Measurements from ENCODE around the gene SRRM2. TPM values are rescaled to one million over a fixed set of nuclear protein-coding genes. Genes with fewer than 3 reads are reported as not detected.
A peak's percentile ranks its signal among the peaks of the same experiment; 100 is the strongest.

Gene SRRM2
- 100 to 1,000 TPM; 317 to 886 TPM for polyA plus RNA-seq

GRCh38 chr16:2752035-2752849 lies at the start of gene SRRM2:
TSS of gene SRRM2 (plus strand) at chr16:2752638. CDS start at chr16:2756365, 3,727 bp downstream.
- Histone ChIP-seq H3K27ac (ENCODE audit: low read depth in 2 of 2, low read length in 1 of 2) (peak within 1 kb of the TSS; percentile 100), H3K4me1 (ENCODE audit: control insufficient read depth in 2 of 2, insufficient read depth in 2 of 2, low read length in 1 of 2) (peaks cover 0 to 6% of the 10 kb centered on the region in 2 donors), H3K9me3 (ENCODE audit: control insufficient read depth in 2 of 2, insufficient read depth in 1 of 2, low read depth in 1 of 2, low read length in 1 of 2) (peaks cover 0 to 2% of the 10 kb centered on the region in 2 donors), H3K27me3 (ENCODE audit: control insufficient read depth in 1 of 2, insufficient read depth in 2 of 2, low read length in 2 of 2) (no peaks in the 10 kb centered on the region), H3K4me3 (ENCODE audit: low read depth in 1 of 2, low read length in 2 of 2) (peak within 1 kb of the TSS; percentile 85 to 86), H3K36me3 (ENCODE audit: control insufficient read depth in 2 of 2, insufficient read depth in 2 of 2, low read length in 1 of 2) (peaks cover 3 to 7% of the 10 kb centered on the region in 2 donors)
- 1 to 2% methylated on average over 74 to 99 of the region's 99 CpGs for WGBS, 2 donors

GRCh38 chr16:2702871-2703745 lies 49.3 kb upstream of the SRRM2 start:
- Histone ChIP-seq H3K4me3 (ENCODE audit: low read depth in 1 of 2, low read length in 2 of 2) (no peak overlapping the region), H3K36me3 (ENCODE audit: control insufficient read depth in 2 of 2, insufficient read depth in 2 of 2, low read length in 1 of 2) (peaks cover 2 to 70% of the 10 kb centered on the region in 2 donors), H3K27me3 (ENCODE audit: control insufficient read depth in 1 of 2, insufficient read depth in 2 of 2, low read length in 2 of 2) (no peaks in the 10 kb centered on the region), H3K4me1 (ENCODE audit: control insufficient read depth in 2 of 2, insufficient read depth in 2 of 2, low read length in 1 of 2) (no peaks in the 10 kb centered on the region), H3K27ac (ENCODE audit: low read depth in 2 of 2, low read length in 1 of 2) (no peak overlapping the region), H3K9me3 (ENCODE audit: control insufficient read depth in 2 of 2, insufficient read depth in 1 of 2, low read depth in 1 of 2, low read length in 1 of 2) (no peaks in the 10 kb centered on the region)
- WGBS, 2 donors: 88% methylated on average over 27 to 28 of the region's 28 CpGs

GRCh38 chr16:2704166-2704982 lies 48.1 kb upstream of the SRRM2 start:
- peaks cover 0 to 66% of the 10 kb centered on the region in 2 donors for H3K36me3 ChIP-seq (ENCODE audit: control insufficient read depth in 2 of 2, insufficient read depth in 2 of 2, low read length in 1 of 2)

DNA sequence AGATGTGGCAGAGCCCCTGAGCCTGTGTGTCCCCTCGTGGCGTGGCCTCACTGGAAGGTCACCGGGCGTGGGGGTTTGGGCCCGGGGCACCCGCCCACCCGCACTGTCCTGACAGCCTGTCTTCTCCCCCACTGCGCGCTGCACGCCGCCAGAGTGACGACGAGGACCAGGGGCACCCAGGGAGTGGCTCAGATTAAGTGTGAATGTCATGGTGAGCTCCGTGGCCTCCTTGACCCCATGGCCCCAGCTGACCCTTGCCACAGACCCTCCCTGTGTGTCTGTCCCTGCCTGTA lies 47.5 kb upstream of the SRRM2 start:
- Histone ChIP-seq H3K4me1 (ENCODE audit: control insufficient read depth in 2 of 2, insufficient read depth in 2 of 2, low read length in 1 of 2) (no peaks in the 10 kb centered on the region), H3K4me3 (ENCODE audit: low read depth in 1 of 2, low read length in 2 of 2) (no peak overlapping the region), H3K9me3 (ENCODE audit: control insufficient read depth in 2 of 2, insufficient read depth in 1 of 2, low read depth in 1 of 2, low read length in 1 of 2) (no peaks in the 10 kb centered on the region), H3K27me3 (ENCODE audit: control insufficient read depth in 1 of 2, insufficient read depth in 2 of 2, low read length in 2 of 2) (no peaks in the 10 kb centered on the region), H3K36me3 (ENCODE audit: control insufficient read depth in 2 of 2, insufficient read depth in 2 of 2, low read length in 1 of 2) (peaks cover 0 to 65% of the 10 kb centered on the region in 2 donors), H3K27ac (ENCODE audit: low read depth in 2 of 2, low read length in 1 of 2) (no peak overlapping the region)
- 92% methylated on average over 14 of the region's 14 CpGs for WGBS, 2 donors

More at GRCh38 chr16:2704166-2704982, 48.1 kb upstream of the SRRM2 start:
- H3K4me1 ChIP-seq (ENCODE audit: control insufficient read depth in 2 of 2, insufficient read depth in 2 of 2, low read length in 1 of 2): no peaks in the 10 kb centered on the region
- no peaks in the 10 kb centered on the region for H3K27me3 ChIP-seq (ENCODE audit: control insufficient read depth in 1 of 2, insufficient read depth in 2 of 2, low read length in 2 of 2)
- no peak overlapping the region for H3K4me3 ChIP-seq (ENCODE audit: low read depth in 1 of 2, low read length in 2 of 2)
- no peak overlapping the region for H3K27ac ChIP-seq (ENCODE audit: low read depth in 2 of 2, low read length in 1 of 2)
- no peaks in the 10 kb centered on the region for H3K9me3 ChIP-seq (ENCODE audit: control insufficient read depth in 2 of 2, insufficient read depth in 1 of 2, low read depth in 1 of 2, low read length in 1 of 2)
- WGBS, 2 donors: 92 to 94% methylated on average over 33 of the region's 33 CpGs

DNA sequence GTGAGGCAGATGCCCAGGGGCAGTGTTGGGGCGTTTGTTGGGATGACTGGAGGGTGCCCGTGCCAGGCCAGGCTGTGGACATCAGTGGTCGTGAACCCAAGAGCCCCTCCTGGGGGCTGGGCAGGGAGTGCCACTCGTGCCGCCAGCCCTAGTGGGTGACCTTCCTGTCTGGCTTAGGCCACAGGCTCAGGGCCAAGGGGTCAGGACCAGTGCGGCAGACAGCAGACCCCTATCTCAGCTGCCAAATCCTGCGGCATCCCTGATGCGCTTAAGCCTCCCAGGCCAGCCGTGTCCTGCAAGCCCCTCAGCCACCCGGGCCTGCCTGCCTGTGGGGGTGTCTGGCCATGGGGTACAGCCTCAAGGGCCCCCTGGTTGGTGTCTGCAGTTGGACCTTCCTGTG lies 47.1 kb upstream of the SRRM2 start:
- WGBS, 2 donors: 91 to 94% methylated on average over 10 of the region's 10 CpGs

GRCh38 chr16:2706085-2706484 lies 46.4 kb upstream of the SRRM2 start:
- Histone ChIP-seq H3K4me1 (ENCODE audit: control insufficient read depth in 2 of 2, insufficient read depth in 2 of 2, low read length in 1 of 2) (no peaks in the 10 kb centered on the region), H3K36me3 (ENCODE audit: control insufficient read depth in 2 of 2, insufficient read depth in 2 of 2, low read length in 1 of 2) (peaks cover 0 to 63% of the 10 kb centered on the region in 2 donors), H3K27me3 (ENCODE audit: control insufficient read depth in 1 of 2, insufficient read depth in 2 of 2, low read length in 2 of 2) (no peaks in the 10 kb centered on the region), H3K9me3 (ENCODE audit: control insufficient read depth in 2 of 2, insufficient read depth in 1 of 2, low read depth in 1 of 2, low read length in 1 of 2) (no peaks in the 10 kb centered on the region), H3K27ac (ENCODE audit: low read depth in 2 of 2, low read length in 1 of 2) (no peak overlapping the region), H3K4me3 (ENCODE audit: low read depth in 1 of 2, low read length in 2 of 2) (no peak overlapping the region)
- 93 to 94% methylated on average over 17 of the region's 17 CpGs for WGBS, 2 donors

More for the DNA sequence above, 47.1 kb upstream of the SRRM2 start:
- Histone ChIP-seq H3K4me1 (ENCODE audit: control insufficient read depth in 2 of 2, insufficient read depth in 2 of 2, low read length in 1 of 2) (no peaks in the 10 kb centered on the region), H3K27ac (ENCODE audit: low read depth in 2 of 2, low read length in 1 of 2) (no peak overlapping the region), H3K36me3 (ENCODE audit: control insufficient read depth in 2 of 2, insufficient read depth in 2 of 2, low read length in 1 of 2) (peaks cover 0 to 65% of the 10 kb centered on the region in 2 donors), H3K27me3 (ENCODE audit: control insufficient read depth in 1 of 2, insufficient read depth in 2 of 2, low read length in 2 of 2) (no peaks in the 10 kb centered on the region), H3K4me3 (ENCODE audit: low read depth in 1 of 2, low read length in 2 of 2) (no peak overlapping the region), H3K9me3 (ENCODE audit: control insufficient read depth in 2 of 2, insufficient read depth in 1 of 2, low read depth in 1 of 2, low read length in 1 of 2) (no peaks in the 10 kb centered on the region)

- Histone ChIP-seq H3K36me3 (ENCODE audit: control insufficient read depth in 2 of 2, insufficient read depth in 2 of 2, low read length in 1 of 2) (peaks cover 0 to 57% of the 10 kb centered on the region in 2 donors), H3K9me3 (ENCODE audit: control insufficient read depth in 2 of 2, insufficient read depth in 1 of 2, low read depth in 1 of 2, low read length in 1 of 2) (no peaks in the 10 kb centered on the region), H3K4me3 (ENCODE audit: low read depth in 1 of 2, low read length in 2 of 2) (no peak overlapping the region), H3K4me1 (ENCODE audit: control insufficient read depth in 2 of 2, insufficient read depth in 2 of 2, low read length in 1 of 2) (peaks cover 0 to 2% of the 10 kb centered on the region in 2 donors), H3K27me3 (ENCODE audit: control insufficient read depth in 1 of 2, insufficient read depth in 2 of 2, low read length in 2 of 2) (no peaks in the 10 kb centered on the region), H3K27ac (ENCODE audit: low read depth in 2 of 2, low read length in 1 of 2) (no peak overlapping the region)
- 93% methylated on average over 18 to 22 of the region's 22 CpGs for WGBS, 2 donors
These were observed 45.7 kb upstream of the SRRM2 start for GRCh38 chr16:2706611-2707311.

DNA sequence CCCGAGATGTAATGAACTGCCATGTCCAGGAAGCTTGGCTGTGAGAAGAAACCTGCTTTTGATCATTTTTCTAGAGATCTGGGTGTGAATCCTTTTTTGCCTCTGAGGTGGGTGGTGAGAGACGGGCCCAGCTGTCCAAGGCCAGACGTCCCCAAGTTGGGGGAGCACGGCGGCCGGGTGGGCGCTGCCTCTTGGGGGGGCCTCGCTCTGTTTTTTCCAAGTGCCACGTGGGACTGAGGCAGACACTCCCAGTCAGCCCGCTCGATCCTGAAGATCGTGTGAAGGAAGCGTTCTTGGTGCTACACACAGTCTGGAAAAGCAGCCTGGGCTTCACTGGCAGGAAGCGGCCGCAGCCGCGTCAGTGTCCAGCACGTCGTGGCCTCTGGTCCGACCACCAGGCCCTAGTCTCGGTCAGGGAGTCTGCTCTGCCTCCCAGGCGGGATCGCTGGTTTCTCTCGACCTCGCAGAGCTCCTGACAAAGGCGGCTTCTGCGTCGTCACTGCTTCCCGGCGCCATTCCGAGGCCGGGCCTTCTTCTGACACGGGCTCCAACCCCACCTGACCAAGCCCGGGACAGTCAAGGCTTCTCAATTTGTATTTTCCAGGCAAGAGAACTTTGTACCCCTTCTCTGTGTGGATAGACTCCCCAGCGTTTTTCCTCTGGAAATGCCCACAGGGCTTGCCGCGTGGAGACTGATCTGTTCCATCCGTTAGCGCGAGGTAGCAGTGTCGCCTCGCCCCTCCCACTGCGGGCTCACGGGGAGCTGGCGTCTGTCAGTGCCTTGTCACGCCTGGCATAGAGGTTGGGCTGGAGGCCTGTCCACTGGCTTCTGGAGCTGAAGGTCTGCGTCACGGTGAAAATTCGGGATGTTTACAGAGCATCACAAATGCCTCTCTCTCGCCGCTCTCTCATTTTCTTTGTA lies 44.8 kb upstream of the SRRM2 start:
- H3K9me3 ChIP-seq (ENCODE audit: control insufficient read depth in 2 of 2, insufficient read depth in 1 of 2, low read depth in 1 of 2, low read length in 1 of 2): no peaks in the 10 kb centered on the region
- no peak overlapping the region for H3K4me3 ChIP-seq (ENCODE audit: low read depth in 1 of 2, low read length in 2 of 2)
- H3K27me3 ChIP-seq (ENCODE audit: control insufficient read depth in 1 of 2, insufficient read depth in 2 of 2, low read length in 2 of 2): no peaks in the 10 kb centered on the region
- H3K4me1 ChIP-seq (ENCODE audit: control insufficient read depth in 2 of 2, insufficient read depth in 2 of 2, low read length in 1 of 2): peaks cover 0 to 3% of the 10 kb centered on the region in 2 donors
- 91 to 92% methylated on average over 51 of the region's 51 CpGs for WGBS, 2 donors
- no peak overlapping the region for H3K27ac ChIP-seq (ENCODE audit: low read depth in 2 of 2, low read length in 1 of 2)
- H3K36me3 ChIP-seq (ENCODE audit: control insufficient read depth in 2 of 2, insufficient read depth in 2 of 2, low read length in 1 of 2): peaks cover 0 to 50% of the 10 kb centered on the region in 2 donors

Data from esophagus (tissue), 2 donors.